ENCODE results near the gene PPP2R5C. TPM values are rescaled to one million over a fixed set of nuclear protein-coding genes. Genes with fewer than 3 reads are reported as not detected.
"Not testable (repeated sequence)": the region's sequence is repeated elsewhere in the genome, so short reads cannot be mapped to it uniquely, and the experiment has no call there.

PPP2R5C gene
- total RNA-seq, 1 donor from 2014 or later, result 134 TPM

DNA sequence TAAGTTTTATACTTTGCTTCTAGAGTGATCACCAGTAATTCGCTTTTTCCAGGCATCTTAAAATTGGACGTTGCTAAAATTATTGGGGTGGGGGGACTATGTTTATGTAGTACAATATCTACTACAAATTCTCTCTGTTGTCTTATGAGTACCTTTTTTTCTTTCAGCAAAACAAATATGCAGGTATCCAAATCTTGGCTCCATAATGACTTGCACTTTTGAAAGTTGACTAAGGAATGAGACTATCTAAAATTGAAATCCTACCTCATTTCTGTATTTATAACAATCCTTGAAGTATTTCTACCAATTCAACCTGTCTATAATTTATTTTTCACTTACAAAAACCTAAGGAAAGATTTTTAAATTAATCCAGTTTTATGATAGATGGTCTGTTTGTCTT, 205.2 kb downstream of the PPP2R5C start:
- no peak overlapping the region for H3K27ac Mint-ChIP-seq (ENCODE audit: unreplicated experiment)
- H3K27me3 Mint-ChIP-seq (ENCODE audit: low read depth), result no peaks in the 10 kb centered on the region
- H3K9me3 Mint-ChIP-seq, result no peaks in the 10 kb centered on the region
- H3K4me3 Mint-ChIP-seq, result peak overlapping the region; percentile 87
- peaks cover 8% of the 10 kb centered on the region for H3K36me3 Mint-ChIP-seq (ENCODE audit: low read depth)
- H3K4me1 Mint-ChIP-seq, result peaks cover 39% of the 10 kb centered on the region
- no peak for DNase-seq (ENCODE audit: low read depth, low spot score)
- TF ChIP-seq, protein P1, sequence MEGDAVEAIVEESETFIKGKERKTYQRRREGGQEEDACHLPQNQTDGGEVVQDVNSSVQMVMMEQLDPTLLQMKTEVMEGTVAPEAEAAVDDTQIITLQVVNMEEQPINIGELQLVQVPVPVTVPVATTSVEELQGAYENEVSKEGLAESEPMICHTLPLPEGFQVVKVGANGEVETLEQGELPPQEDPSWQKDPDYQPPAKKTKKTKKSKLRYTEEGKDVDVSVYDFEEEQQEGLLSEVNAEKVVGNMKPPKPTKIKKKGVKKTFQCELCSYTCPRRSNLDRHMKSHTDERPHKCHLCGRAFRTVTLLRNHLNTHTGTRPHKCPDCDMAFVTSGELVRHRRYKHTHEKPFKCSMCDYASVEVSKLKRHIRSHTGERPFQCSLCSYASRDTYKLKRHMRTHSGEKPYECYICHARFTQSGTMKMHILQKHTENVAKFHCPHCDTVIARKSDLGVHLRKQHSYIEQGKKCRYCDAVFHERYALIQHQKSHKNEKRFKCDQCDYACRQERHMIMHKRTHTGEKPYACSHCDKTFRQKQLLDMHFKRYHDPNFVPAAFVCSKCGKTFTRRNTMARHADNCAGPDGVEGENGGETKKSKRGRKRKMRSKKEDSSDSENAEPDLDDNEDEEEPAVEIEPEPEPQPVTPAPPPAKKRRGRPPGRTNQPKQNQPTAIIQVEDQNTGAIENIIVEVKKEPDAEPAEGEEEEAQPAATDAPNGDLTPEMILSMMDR (conservative IDR thresholded peaks at IDR 0.05), result no peak

DNA sequence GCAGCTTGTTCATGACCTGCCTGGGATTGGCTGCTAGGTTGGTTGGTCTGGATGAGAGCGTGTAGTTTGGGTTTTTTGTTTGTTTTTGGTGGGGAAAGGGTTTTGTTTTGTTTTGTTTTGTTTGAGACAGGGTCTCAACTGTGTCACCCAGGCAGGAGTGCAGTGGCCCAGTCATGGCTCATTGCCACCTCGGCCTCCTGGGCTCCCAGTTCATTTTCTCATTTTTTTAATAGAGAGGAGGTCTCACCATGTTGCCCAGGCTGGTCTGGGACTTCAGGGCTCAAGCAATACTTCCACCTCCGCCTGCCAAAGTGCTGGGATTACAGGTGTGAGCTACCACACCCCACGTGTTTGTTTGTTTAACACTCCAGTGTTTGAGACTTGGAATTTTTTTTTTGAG, 206.7 kb downstream of the PPP2R5C start:
- Mint-ChIP-seq H3K36me3 (ENCODE audit: low read depth) (peaks cover 8% of the 10 kb centered on the region), H3K4me3 (peak overlapping the region; percentile 54), H3K27ac (ENCODE audit: unreplicated experiment) (no peak overlapping the region), H3K4me1 (peaks cover 46% of the 10 kb centered on the region), H3K9me3 (no peaks in the 10 kb centered on the region), H3K27me3 (ENCODE audit: low read depth) (no peaks in the 10 kb centered on the region)
- TF ChIP-seq, protein P1 (conservative IDR thresholded peaks at IDR 0.05), result no peak
- DNase-seq (ENCODE audit: low read depth, low spot score), result no peak

DNA sequence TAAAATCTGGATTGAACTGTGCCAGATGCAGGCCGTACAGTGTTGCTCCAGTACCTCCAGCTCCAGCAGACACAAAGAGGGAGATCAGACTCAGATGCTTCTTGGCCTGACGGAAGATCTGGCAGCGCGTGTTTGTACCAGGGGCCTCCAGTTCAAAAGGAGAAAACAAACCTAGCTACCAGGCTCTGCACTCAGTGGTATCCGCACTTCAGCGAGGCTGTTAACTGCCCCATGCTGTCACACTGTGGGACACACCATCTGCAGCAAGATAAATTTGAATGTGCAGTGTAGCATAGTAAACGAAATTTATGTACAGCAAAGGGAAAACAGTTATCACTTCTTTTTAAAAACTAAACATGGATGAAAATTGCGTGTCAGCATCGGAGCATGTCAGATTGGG, 208.0 kb downstream of the PPP2R5C start:
- H3K36me3 Mint-ChIP-seq (ENCODE audit: low read depth), result peaks cover 8% of the 10 kb centered on the region
- no peak for DNase-seq (ENCODE audit: low read depth, low spot score)
- no peak overlapping the region for H3K4me3 Mint-ChIP-seq
- H3K4me1 Mint-ChIP-seq, result peaks cover 41% of the 10 kb centered on the region
- no peak overlapping the region for H3K27ac Mint-ChIP-seq (ENCODE audit: unreplicated experiment)
- no peaks in the 10 kb centered on the region for H3K27me3 Mint-ChIP-seq (ENCODE audit: low read depth)
- TF ChIP-seq, protein P1 (conservative IDR thresholded peaks at IDR 0.05), result no peak
- no peaks in the 10 kb centered on the region for H3K9me3 Mint-ChIP-seq

DNA sequence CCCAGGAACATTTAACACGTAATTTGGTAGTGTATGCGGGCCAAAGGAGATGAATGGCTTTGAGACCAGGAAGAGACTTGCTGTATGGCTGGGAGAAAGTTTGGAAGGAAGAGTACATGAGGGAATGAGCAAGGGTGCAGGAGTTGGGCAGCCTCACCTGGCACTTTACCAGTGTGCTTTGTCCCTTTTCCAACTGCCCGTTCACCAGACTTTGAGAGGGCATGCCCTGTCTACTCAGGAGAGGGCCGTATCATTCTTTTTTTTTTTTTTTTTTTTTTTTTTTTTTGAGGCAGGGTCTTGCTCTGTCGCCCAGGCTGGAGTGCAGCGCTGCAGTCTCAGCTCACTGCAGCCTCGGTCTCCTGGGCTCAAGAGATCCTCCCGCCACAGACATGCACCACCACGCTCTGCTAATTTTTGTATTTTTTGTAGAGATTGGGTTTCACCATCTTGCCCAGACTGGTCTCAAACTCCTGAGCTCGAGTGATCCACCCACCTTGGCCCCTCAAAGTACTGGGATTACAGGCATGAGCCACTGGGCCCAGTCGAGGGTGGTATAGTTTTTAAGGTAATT, 209.4 kb downstream of the PPP2R5C start:
- DNase-seq (ENCODE audit: low read depth, low spot score), result no peak
- no peaks in the 10 kb centered on the region for H3K9me3 Mint-ChIP-seq
- H3K36me3 Mint-ChIP-seq (ENCODE audit: low read depth), result peaks cover 8% of the 10 kb centered on the region
- H3K4me3 Mint-ChIP-seq, result no peak overlapping the region
- H3K27me3 Mint-ChIP-seq (ENCODE audit: low read depth), result no peaks in the 10 kb centered on the region
- TF ChIP-seq, protein P1 (conservative IDR thresholded peaks at IDR 0.05), result no peak
- H3K27ac Mint-ChIP-seq (ENCODE audit: unreplicated experiment), result peak overlapping the region; percentile 87
- peaks cover 37% of the 10 kb centered on the region for H3K4me1 Mint-ChIP-seq

DNA sequence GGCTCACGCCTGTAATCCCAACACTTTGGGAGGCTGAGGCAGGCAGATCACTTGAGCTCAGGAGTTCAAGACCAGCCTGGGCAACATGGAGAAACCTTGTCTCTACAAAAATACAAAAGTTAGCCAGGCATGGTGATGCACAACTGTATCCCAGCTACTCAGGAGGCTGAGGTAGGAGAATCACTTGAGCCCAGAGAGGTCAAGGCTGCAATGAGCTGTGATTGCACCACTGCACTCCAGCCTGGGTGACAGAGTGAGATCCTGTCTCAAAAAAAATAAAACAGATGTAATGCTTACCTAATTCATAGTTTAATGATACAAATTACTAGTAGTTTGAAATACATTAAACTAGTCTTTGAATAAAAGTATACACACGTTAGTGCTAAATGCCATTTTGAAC, 209.9 kb downstream of the PPP2R5C start:
- not testable (repeated sequence) for H3K27ac Mint-ChIP-seq (ENCODE audit: unreplicated experiment)

DNA sequence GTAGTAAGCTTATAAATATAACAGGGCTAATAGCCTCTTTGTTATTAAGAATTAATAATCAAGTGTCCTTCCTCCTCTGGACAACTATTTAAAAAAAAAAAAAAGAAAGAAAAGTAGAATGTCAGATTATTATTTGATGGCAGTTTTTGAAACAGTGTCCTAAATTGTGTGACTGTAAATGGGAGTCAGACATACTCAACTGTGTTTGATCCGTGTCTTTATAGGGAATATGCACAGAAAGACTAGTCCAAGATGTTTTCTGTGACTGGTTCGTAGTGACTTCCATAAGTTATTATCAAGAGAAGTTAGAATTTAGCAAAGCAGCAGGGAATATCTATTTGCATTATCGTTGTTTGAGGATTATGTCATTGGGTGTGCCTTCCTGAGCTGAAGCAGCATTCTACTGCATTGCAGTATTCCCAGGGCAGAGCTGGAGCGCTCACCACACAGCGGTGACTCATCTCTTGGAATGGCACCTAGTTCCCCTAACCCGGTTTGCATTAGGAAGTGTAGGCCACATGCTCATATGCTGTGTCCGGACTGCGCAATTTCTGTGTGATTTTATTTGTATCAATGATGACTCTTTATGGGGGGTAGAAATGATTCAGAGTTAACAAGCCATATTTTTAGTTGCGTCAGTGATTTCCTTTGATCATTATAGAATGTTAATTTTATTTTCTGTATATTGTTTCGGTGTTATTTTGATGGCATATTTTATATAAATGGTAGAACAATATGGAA, 210.8 kb downstream of the PPP2R5C start:
- Mint-ChIP-seq H3K27ac (ENCODE audit: unreplicated experiment) (no peak overlapping the region), H3K27me3 (ENCODE audit: low read depth) (no peaks in the 10 kb centered on the region), H3K4me3 (no peak overlapping the region), H3K4me1 (peaks cover 28% of the 10 kb centered on the region), H3K36me3 (ENCODE audit: low read depth) (peaks cover 6% of the 10 kb centered on the region), H3K9me3 (no peaks in the 10 kb centered on the region)
- TF ChIP-seq, protein P1 (conservative IDR thresholded peaks at IDR 0.05), result no peak
- DNase-seq (ENCODE audit: low read depth, low spot score), result no peak

More for the DNA sequence above, 209.9 kb downstream of the PPP2R5C start:
- DNase-seq (ENCODE audit: low read depth, low spot score); H3K9me3 Mint-ChIP-seq; H3K36me3 Mint-ChIP-seq (ENCODE audit: low read depth); H3K4me3 Mint-ChIP-seq; H3K27me3 Mint-ChIP-seq (ENCODE audit: low read depth): not testable (repeated sequence)
- H3K4me1 Mint-ChIP-seq, result peaks cover 34% of the 10 kb centered on the region

All from neural crest cell (in vitro differentiated cells).